ENCODE measurements around the gene REC8.

GRCh38 chr14:24215495-24216344, 43.8 kb downstream of the REC8 start, which contains the start of gene MDP1:
- no peak for TF ChIP-seq THAP8 (CRISPR knock-in tag; IDR thresholded peaks at IDR 0.05; ENCODE audit: borderline replicate concordance)
- peak; percentile 96 for TF ChIP-seq ZNF607 (CRISPR knock-in tag; IDR thresholded peaks at IDR 0.05; ENCODE audit: borderline replicate concordance)
- TF ChIP-seq, protein P1, sequence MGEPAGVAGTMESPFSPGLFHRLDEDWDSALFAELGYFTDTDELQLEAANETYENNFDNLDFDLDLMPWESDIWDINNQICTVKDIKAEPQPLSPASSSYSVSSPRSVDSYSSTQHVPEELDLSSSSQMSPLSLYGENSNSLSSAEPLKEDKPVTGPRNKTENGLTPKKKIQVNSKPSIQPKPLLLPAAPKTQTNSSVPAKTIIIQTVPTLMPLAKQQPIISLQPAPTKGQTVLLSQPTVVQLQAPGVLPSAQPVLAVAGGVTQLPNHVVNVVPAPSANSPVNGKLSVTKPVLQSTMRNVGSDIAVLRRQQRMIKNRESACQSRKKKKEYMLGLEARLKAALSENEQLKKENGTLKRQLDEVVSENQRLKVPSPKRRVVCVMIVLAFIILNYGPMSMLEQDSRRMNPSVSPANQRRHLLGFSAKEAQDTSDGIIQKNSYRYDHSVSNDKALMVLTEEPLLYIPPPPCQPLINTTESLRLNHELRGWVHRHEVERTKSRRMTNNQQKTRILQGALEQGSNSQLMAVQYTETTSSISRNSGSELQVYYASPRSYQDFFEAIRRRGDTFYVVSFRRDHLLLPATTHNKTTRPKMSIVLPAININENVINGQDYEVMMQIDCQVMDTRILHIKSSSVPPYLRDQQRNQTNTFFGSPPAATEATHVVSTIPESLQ (CRISPR knock-in tag; conservative IDR thresholded peaks at IDR 0.05) = peak; percentile 97; the same call in 1 of the 2 replicates
- no peak for TF ChIP-seq EZH2 (conservative IDR thresholded peaks at IDR 0.05; ENCODE audit: low read depth, low read length)

Measured in HepG2 (cell line).